ENCODE measurements around the gene BAIAP2. TPM values are rescaled to one million over a fixed set of nuclear protein-coding genes. Genes with fewer than 3 reads are reported as not detected.

The BAIAP2 gene
- total RNA-seq, 1 donor from 2014 or later, result 57.7 TPM

GRCh38 chr17:81121841-81122733, 87.1 kb downstream of the BAIAP2 start:
- DNase-seq (ENCODE audit: low read depth in 2 of 2), result no peak

- no peak for DNase-seq (ENCODE audit: low read depth in 2 of 2)
Observed at GRCh38 chr17:81123052-81124048, 88.4 kb downstream of the BAIAP2 start.

DNA sequence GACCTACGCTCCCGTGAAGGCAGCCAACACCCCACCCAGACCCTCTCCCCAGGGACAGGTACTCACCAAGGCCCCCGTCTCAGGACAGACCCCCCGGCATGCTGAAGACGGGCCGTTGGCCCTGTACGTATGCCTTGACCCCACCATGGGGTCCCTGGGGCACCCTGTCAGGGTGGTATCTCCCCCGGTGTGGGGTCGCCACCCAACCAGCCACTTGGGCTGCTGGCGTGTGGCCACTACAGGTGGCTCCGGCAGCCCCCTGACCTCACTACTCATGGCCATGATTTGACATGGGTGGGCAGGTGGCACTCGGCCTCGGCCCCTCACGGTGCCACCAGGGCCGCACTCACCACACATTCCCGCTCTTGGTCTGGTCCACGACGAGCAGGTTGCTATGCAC, 89.4 kb downstream of the BAIAP2 start:
- DNase-seq (ENCODE audit: low read depth in 2 of 2), result no peak

- DNase-seq (ENCODE audit: low read depth in 2 of 2), result no peak
Observed at GRCh38 chr17:81125573-81126081, 90.7 kb downstream of the BAIAP2 start.

- no peak for DNase-seq (ENCODE audit: low read depth in 2 of 2)
Observed at GRCh38 chr17:81126281-81127132, 91.6 kb downstream of the BAIAP2 start.

- DNase-seq (ENCODE audit: low read depth in 2 of 2), result no peak
Observed at GRCh38 chr17:81127133-81127455, 92.1 kb downstream of the BAIAP2 start.

DNA sequence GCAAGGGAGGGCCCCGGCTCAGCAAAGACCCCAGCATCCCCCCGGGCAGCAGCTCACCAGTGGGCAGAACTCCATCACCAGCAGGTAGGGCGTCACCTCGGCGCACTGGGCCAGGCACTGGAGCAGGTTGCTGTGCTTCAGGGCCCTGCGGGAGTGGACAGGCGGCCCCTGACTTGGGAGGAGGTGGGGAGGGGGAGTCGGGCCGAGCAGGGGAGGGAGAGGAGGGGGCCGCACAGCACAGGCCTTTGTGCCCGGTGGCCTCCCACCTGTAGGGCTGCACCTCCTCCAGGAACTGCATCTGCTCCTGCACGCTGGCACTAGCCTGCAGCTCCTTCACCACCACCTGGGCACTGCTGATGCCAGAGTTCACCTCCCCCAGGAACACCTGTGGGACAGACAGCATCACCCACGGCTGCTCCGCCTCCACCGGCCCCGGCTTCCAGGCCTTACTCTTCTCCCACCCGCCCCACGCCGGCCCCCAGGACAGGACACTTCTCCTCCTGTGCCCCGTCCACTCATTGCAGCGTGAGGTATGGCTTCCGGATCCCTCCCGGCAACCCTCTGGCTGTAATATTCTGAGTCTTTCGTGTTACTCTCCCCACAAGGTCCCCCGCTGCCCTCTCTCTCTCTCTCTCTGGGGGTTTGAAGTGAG, 92.7 kb downstream of the BAIAP2 start:
- no peak for DNase-seq (ENCODE audit: low read depth in 2 of 2)

DNA sequence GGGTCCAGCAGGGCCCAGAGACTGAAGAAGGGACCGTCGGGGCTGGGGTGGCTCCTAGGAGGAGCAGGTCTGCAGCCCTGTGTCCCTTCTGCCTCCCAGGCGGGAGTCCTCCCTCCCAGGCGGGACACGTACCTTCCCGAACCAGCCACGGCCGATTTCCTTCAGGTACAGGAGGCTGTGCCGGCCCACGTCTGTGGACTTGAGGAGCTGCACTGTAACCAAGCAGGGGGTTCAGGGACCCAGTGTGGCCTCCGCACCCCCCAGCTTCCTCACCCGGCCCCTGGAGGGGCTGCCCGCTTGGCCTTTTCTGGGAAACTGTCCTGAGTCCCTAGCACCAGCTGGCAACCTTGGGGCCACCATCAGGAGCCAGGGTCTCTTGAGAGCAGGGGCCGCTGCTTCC, 93.4 kb downstream of the BAIAP2 start:
- no peak for DNase-seq (ENCODE audit: low read depth in 2 of 2)

DNA sequence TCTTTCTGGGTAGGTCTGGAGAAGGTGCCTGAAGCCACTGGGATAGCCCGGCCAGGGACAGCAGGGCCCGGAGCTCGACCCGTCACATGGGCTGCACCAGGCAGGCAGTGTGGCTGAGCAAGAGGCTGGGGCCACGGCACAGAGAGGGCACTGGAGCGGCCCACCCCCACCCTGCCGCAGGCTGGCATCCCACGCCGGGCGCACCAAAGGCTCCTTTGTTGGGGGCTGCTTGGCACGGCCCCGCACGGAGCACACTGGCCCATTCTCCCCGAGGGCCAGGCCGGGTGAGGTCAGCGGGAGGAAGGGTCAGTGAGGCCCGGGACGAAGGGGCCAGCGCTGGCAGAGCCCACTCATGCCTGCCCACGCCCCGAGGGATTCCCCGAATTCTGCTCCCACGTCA, 93.8 kb downstream of the BAIAP2 start:
- DNase-seq (ENCODE audit: low read depth in 2 of 2), result no peak

- DNase-seq (ENCODE audit: low read depth in 2 of 2), result no peak
Observed at GRCh38 chr17:81129289-81129688, 94.3 kb downstream of the BAIAP2 start.

DNA sequence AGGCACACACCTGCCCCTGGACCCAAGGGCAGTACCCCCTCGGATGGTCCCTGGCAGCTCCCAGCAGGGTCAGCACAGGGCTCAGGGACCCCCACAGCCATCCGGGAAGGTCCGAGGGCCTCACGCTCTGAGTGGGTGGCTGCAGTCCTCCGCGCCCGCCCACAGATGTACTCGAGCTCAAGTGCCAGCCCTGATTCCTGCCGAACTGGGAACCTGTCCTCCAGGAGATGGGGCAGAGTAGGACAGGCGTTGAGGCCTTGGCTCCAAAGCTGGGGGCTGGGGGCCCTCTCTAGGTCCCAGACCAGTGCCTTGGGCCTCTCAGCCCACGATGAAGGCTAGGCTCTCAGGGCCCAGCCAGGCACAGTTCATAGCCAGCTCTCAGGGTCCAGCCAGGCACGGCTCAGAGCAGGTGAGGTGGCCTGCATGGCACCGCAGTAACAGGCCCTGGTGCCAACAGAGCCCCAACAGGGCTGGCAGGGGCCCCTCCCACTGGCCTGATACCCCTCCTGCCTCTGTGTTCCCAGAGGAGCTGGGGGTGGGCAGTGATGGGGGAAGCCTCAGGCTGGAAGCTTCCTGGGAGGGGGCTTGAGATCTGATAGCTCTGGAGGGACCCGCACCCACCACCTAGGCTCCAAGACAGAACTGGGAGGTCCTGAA, 94.9 kb downstream of the BAIAP2 start:
- DNase-seq (ENCODE audit: low read depth in 2 of 2), result no peak

DNA sequence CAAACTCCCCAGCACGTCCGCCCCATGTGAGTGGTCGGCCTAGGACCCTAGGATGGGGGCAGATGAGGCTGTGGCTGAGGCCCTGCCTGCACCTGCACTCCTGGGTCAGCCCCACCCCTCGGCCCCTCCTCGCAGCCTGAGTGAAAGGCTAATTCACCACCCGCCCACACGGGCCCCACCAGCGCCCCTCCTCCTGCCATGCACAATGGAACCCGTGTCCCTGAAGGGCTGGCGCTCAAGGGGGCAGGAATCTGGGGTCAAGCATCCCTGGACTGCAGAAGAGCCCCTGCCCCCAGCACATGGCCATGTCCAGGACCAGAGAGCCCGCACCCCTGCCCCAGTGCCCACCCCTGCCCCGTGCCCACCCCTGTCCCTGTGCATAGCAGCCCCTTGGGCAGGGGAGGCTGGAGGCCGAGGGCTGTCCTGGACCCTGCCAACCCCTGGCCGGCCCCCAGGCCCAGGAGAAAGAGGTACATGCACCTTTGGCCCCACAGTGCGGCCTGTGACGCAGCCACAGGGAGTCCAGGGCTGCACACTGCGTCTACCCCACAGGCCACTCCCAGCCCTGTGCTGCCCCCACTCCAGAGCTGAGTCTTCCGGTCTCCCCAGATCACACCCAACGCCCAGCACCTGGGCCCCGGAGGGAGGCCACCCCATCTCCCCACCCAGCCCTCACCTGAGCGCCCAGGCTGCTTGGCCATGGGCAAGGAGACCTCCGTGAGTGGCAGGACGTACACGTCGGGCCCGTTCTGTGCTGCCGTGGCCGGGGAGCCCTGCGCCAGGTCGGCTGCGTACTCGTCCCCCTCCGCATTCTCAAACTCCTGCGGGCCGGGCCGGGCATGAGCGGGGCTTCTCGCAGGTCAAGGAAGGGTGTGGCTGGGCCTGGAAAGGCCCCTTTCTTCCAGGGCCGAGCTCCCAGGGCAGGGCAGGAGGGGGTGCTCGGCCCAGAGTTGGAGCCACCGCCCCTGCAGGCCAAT, 95.7 kb downstream of the BAIAP2 start:
- DNase-seq (ENCODE audit: low read depth in 2 of 2), result no peak

- DNase-seq (ENCODE audit: low read depth in 2 of 2), result no peak
Observed at GRCh38 chr17:81131486-81132196, 96.7 kb downstream of the BAIAP2 start.

DNA sequence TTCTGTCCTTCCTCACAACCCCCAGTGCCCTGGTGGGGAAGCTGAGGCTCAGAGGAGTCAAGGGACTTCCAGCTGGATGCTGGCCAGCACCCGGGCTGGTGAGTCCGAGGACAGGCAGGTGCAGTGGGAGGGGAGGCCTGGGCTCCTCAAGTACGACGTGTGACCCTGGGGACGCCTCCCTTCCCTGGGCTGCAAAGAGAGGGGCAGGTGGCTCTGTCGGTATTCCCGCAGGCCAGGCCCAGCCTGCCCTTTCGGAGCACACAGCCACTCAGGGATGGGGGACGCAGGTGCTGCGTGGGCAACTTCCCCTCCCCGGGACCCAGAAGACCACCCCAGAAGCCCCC, 97.2 kb downstream of the BAIAP2 start:
- no peak for DNase-seq (ENCODE audit: low read depth in 2 of 2)

DNA sequence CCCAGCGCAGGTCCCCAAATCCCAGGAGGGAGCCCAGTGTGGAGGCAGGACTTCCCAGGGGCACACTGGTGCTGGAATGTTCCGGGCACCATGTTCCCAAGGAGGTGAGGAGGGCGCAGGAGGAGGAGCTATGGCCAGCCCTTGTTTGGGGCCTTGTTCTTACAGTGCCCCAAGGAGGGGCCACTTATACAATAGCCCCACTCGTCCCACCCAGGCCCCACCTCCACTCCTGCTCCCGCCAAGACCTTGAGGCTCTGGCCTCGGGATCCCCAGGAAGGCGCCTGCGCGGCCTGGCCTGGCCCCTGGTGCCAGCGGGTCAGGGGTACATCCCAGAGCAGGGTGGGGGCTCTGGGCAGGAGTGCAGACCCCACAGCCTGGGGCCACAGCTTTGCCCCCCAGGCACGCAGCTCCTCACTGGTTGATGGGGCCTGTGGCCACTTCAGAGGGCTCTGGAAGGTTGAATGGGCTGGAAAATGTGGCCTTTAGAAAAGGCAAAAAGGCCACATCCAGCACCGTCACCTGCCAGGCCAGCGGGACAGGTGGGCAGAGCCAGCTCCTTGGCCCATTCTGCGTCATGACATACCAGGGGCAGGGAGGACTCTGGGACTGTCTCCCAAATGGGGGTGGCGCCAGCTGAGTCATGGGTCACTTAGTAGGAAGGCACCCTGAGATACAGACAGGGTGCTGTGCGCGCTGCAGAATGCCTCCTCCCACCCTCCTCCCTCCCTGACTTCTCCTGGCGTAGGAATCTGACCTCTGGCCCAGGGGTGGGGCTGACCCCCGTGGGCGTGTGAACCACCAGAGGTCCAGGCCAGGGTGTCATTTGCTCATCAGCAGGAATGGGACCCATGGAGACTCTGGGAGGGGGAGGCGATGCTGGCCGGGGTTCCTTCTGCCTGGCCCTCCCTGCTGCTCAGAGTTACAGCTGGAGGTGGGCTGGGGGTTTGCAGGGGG, 98.1 kb downstream of the BAIAP2 start:
- DNase-seq (ENCODE audit: low read depth in 2 of 2), result no peak

- no peak for DNase-seq (ENCODE audit: low read depth in 2 of 2)
Observed at GRCh38 chr17:81134064-81134781, 99.3 kb downstream of the BAIAP2 start.

All from lung microvascular endothelial cell (primary cell).